H1 (cell line): ENCODE results near the gene RNFT2. TPM values are rescaled to one million over a fixed set of nuclear protein-coding genes. Genes with fewer than 3 reads are reported as not detected.

Experiments
- CTCF ChIA-PET: fragments of 300-600 bp; sonication (Branson Sonifier 250); formaldehyde crosslinking; loops from one replicate; lab custom pipeline; 2021; ENCODE audit not compliant: partially characterized antibody; lab: Charles Lee
- POLR2A ChIA-PET: fragments of 300-600 bp; sonication (Branson Sonifier 250); formaldehyde crosslinking; loops from one replicate; lab custom pipeline; 2021; ENCODE audit warnings: inconsistent platforms; ENCODE audit not compliant: partially characterized antibody; lab: Charles Lee
- DNase-seq, 2 experiments: peaks; one replicate each; pipeline versions ENCODE4 v3.0.0 to v3.0.0-alpha.2; 2010 to 2022; ENCODE audit warnings: low spot score in 2 of 2, low read depth in 1 of 2, mixed read lengths in 1 of 2
- FAIRE-seq: peaks from 2 replicates; lab custom pipeline; 2011; peaks lifted over from hg19 to GRCh38; lab: Jason Lieb, UNC
- H2AFZ ChIP-seq: 2 replicates; pipeline ENCODE4 v1.8.1; 2012; ENCODE audit warnings: low read length, inconsistent platforms
- H2AK5ac ChIP-seq: 2 replicates; pipeline ENCODE4 v1.6.1; 2013; ENCODE audit warnings: low read depth, low read length
- H2BK120ac ChIP-seq: replicated peaks from 2 replicates; pipeline ENCODE3; 2013; ENCODE audit warnings: low read depth, low read length, inconsistent platforms
- H2BK12ac ChIP-seq: 2 replicates; pipeline ENCODE4 v1.6.1; 2013; ENCODE audit warnings: low read depth, low read length
- H2BK15ac ChIP-seq: 2 replicates; pipeline ENCODE4 v1.6.1; 2013; ENCODE audit warnings: low read length
- H2BK20ac ChIP-seq: 2 replicates; pipeline ENCODE4 v1.6.1; 2013; ENCODE audit warnings: low read length
- H2BK5ac ChIP-seq: 2 replicates; pipeline ENCODE4 v1.6.1; 2013; ENCODE audit warnings: low read depth, low read length
- H3K14ac ChIP-seq: 2 replicates; pipeline ENCODE4 v1.6.1; 2013; ENCODE audit warnings: inconsistent platforms; ENCODE audit not compliant: insufficient read length
- H3K18ac ChIP-seq: 2 replicates; pipeline ENCODE4 v1.6.1; 2013; ENCODE audit warnings: low read length; ENCODE audit errors: extremely low read depth
- H3K23ac ChIP-seq: 2 replicates; pipeline ENCODE4 v1.6.1; 2013; ENCODE audit warnings: inconsistent platforms; ENCODE audit not compliant: insufficient read length
- H3K23me2 ChIP-seq: 2 replicates; pipeline ENCODE4 v1.6.1; 2013; ENCODE audit warnings: low read depth, low read length
- H3K27ac ChIP-seq: 2 replicates; pipeline ENCODE4 v1.6.1; 2011; ENCODE audit warnings: low read depth, low read length, inconsistent platforms
- H3K27me3 ChIP-seq, 4 experiments: replicated peaks in 1 of 4; 1 replicate in 1 of 4; 2 replicates in 3 of 4; pipeline versions ENCODE4 v1.6.1 to v1.8.1; 2011 to 2013; ENCODE audit warnings: low read length in 3 of 4, mild to moderate bottlenecking in 3 of 4, inconsistent platforms in 2 of 4, mixed read lengths in 2 of 4, moderate library complexity in 1 of 4; ENCODE audit not compliant: control insufficient read depth in 3 of 4, insufficient read depth in 3 of 4; ENCODE audit errors: extremely low read depth in 1 of 4
- H3K36me3 ChIP-seq, 4 experiments: 2 replicates each; pipeline versions ENCODE4 v1.6.1 to v1.8.1; 2011 to 2013; ENCODE audit warnings: mild to moderate bottlenecking in 4 of 4, low read length in 3 of 4, moderate library complexity in 2 of 4, control low read depth in 1 of 4, inconsistent platforms in 1 of 4; ENCODE audit not compliant: insufficient read depth in 4 of 4, control insufficient read depth in 2 of 4
- H3K4ac ChIP-seq: replicated peaks from 2 replicates; pipeline ENCODE3; 2013; ENCODE audit warnings: low read length, low read depth, mixed read lengths, inconsistent platforms; ENCODE audit not compliant: insufficient read length
- H3K4me1 ChIP-seq, 4 experiments: replicated peaks in 1 of 4; 1 replicate in 1 of 4; 2 replicates in 3 of 4; pipeline versions ENCODE4 v1.6.1 to v1.8.1; 2011 to 2013; ENCODE audit warnings: low read length in 3 of 4, inconsistent platforms in 2 of 4, mixed read lengths in 1 of 4; ENCODE audit not compliant: insufficient read depth in 4 of 4, control insufficient read depth in 3 of 4
- H3K4me2 ChIP-seq, 2 experiments: 2 replicates each; pipeline versions ENCODE4 v1.6.1 to v1.8.1; 2011 to 2013; ENCODE audit warnings: low read depth in 2 of 2, low read length in 2 of 2, control low read depth in 1 of 2, inconsistent platforms in 1 of 2, mild to moderate bottlenecking in 1 of 2; ENCODE audit not compliant: insufficient read depth in 1 of 2
- H3K4me3 ChIP-seq, 4 experiments: fragments of 200-600, 300-600 bp in 1 of 4; sonication (generic), shearing (Covaris generic), sonication (Bioruptor Twin) in 1 of 4; 2 replicates each; pipeline versions ENCODE4 v1.5.1 to v1.8.1; 2011 to 2016; ENCODE audit warnings: low read length in 4 of 4, low read depth in 3 of 4, control low read depth in 2 of 4, inconsistent platforms in 2 of 4, mild to moderate bottlenecking in 2 of 4, mixed read lengths in 1 of 4, moderate library complexity in 1 of 4; ENCODE audit not compliant: insufficient read depth in 2 of 4; ENCODE audit errors: extremely low read depth in 1 of 4
- H3K56ac ChIP-seq: replicated peaks from 2 replicates; pipeline ENCODE3; 2013; ENCODE audit warnings: low read depth, mild to moderate bottlenecking, mixed read lengths, low read length, inconsistent platforms; ENCODE audit not compliant: insufficient read length
- H3K79me1 ChIP-seq: 2 replicates; pipeline ENCODE4 v1.6.1; 2013; ENCODE audit warnings: low read depth, low read length, control low read depth
- H3K79me2 ChIP-seq, 2 experiments: 2 replicates each; pipeline versions ENCODE4 v1.6.1 to v1.8.1; 2012 to 2013; ENCODE audit warnings: low read length in 2 of 2, mild to moderate bottlenecking in 2 of 2, inconsistent platforms in 1 of 2; ENCODE audit not compliant: insufficient read depth in 2 of 2, control insufficient read depth in 1 of 2
- H3K9ac ChIP-seq, 4 experiments: replicated peaks in 1 of 4; 1 replicate in 1 of 4; 2 replicates in 3 of 4; pipeline versions ENCODE4 v1.6.1 to v1.8.1; 2011 to 2013; ENCODE audit warnings: low read depth in 3 of 4, low read length in 3 of 4, control low read depth in 2 of 4, mild to moderate bottlenecking in 2 of 4, moderate library complexity in 2 of 4, inconsistent platforms in 1 of 4; ENCODE audit errors: extremely low read depth in 1 of 4
- H3K9me3 ChIP-seq, 2 experiments: 2 replicates each; pipeline versions ENCODE4 v1.6.1 to v1.8.1; 2012 to 2013; ENCODE audit warnings: mild to moderate bottlenecking in 2 of 2, moderate library complexity in 2 of 2, control low read depth in 1 of 2, inconsistent platforms in 1 of 2, low read depth in 1 of 2, low read length in 1 of 2, mixed read lengths in 1 of 2; ENCODE audit not compliant: insufficient read depth in 2 of 2
- H4K20me1 ChIP-seq, 2 experiments: replicated peaks in 1 of 2; 2 replicates each; pipeline versions ENCODE3 to v1.8.1; 2011 to 2013; ENCODE audit warnings: inconsistent platforms in 2 of 2, low read length in 2 of 2, mild to moderate bottlenecking in 1 of 2; ENCODE audit not compliant: insufficient read depth in 2 of 2, control insufficient read depth in 1 of 2
- H4K5ac ChIP-seq: 2 replicates; pipeline ENCODE4 v1.6.1; 2013; ENCODE audit warnings: low read length, low read depth, mixed read lengths, inconsistent platforms; ENCODE audit not compliant: insufficient read length
- H4K8ac ChIP-seq: 2 replicates; pipeline ENCODE4 v1.8.0; 2013; ENCODE audit warnings: mild to moderate bottlenecking, moderate library complexity, low read length, inconsistent platforms; ENCODE audit not compliant: insufficient read depth; ENCODE audit errors: extremely low read depth
- H4K91ac ChIP-seq: replicated peaks from 2 replicates; pipeline ENCODE3; 2013; ENCODE audit warnings: low read length, mixed read lengths, inconsistent platforms; ENCODE audit not compliant: insufficient read length
- CBX8 ChIP-seq: fragments of 300-800, 300-1000 bp; sonication (generic); IDR thresholded peaks from 2 replicates; pipeline ENCODE4 v1.7.1; 2016; ENCODE audit warnings: low read depth, low read length, borderline replicate concordance
- NANOG ChIP-seq: IDR thresholded peaks from 2 replicates; pipeline ENCODE4 v1.6.1; 2011; ENCODE audit warnings: low read length, low read depth, mild to moderate bottlenecking, inconsistent platforms; ENCODE audit not compliant: insufficient read depth, poor library complexity, severe bottlenecking
- SP2 ChIP-seq: IDR thresholded peaks from 2 replicates; pipeline ENCODE4 v1.6.1; 2012; ENCODE audit warnings: mild to moderate bottlenecking, low read length, inconsistent platforms
- WGBS, 2 experiments: shearing (Covaris generic) in 1 of 2; methylation state at CpG; one replicate each; pipeline versions ENCODE4 v1.1.6 to v1.1.7; 2013 to 2015; ENCODE audit warnings: low lambda C conversion rate in 2 of 2, mixed read lengths in 2 of 2, inconsistent platforms in 1 of 2, low coverage in 1 of 2, missing lambda C conversion rate in 1 of 2; ENCODE audit not compliant: insufficient replicate concordance in 2 of 2, insufficient coverage in 1 of 2, insufficient read length in 1 of 2; ENCODE audit errors: extremely low coverage in 1 of 2, missing lambda C conversion rate in 1 of 2; 5-methylcytosine and 5-hydroxymethylcytosine counted together
- polyA plus RNA-seq, 7 experiments: library from polyadenylated mRNA; depleted of rRNA in 3 of 7; stranded (reverse) in 5 of 7; unstranded in 2 of 7; fragments of >200 nt in 5 of 7; fragments of 200-250 nt in 2 of 7; gene quantifications; 1 replicate in 5 of 7; 2 replicates in 1 of 7; 4 replicates in 1 of 7; pipeline versions ENCODE4 v1.2.1 to v1.2.3, GENCODE V29; 2011 to 2013; ENCODE audit warnings: missing spikeins in 2 of 7, mixed read lengths in 2 of 7
- total RNA-seq: library from RNA; stranded (reverse); fragmentation: NEBNext Ultra II Directional; extraction: Animal tissue kit (Norgen Biotek cat#: 25700); gene quantifications from 2 replicates; pipeline ENCODE4 v1.2.1, GENCODE V29; 2021

Gene RNFT2
- total and polyA plus RNA-seq, 2 of the 8 experiments (the other 6 are each of a cell fraction or from before 2014, with no cell fraction given) = 14.2 to 33.1 TPM

- H3K27ac ChIP-seq = no peak overlapping the region
- H2BK20ac ChIP-seq = no peak overlapping the region
- DNase-seq (no peak), FAIRE-seq (no peak)
- no peak overlapping the region for H2BK15ac ChIP-seq
- H4K8ac ChIP-seq = no peak overlapping the region
- H3K23me2 ChIP-seq = no peaks in the 10 kb centered on the region
- no peak overlapping the region for H4K5ac ChIP-seq
- no peak overlapping the region for H4K91ac ChIP-seq
- H3K27me3 ChIP-seq = no peaks in the 10 kb centered on the region
- H3K79me2 ChIP-seq = no peaks in the 10 kb centered on the region
- POLR2A ChIA-PET = no interaction called here
- no peak overlapping the region for H3K23ac ChIP-seq
- no peak overlapping the region for H2BK12ac ChIP-seq
- H3K4me2 ChIP-seq = no peak overlapping the region
- H3K36me3 ChIP-seq = peaks cover under 1 to 3% (median 2%) of the 10 kb centered on the region in 4 experiments; a peak in 6 of 8 replicates
- no peak overlapping the region for H3K18ac ChIP-seq
- no peak overlapping the region for H3K4me3 ChIP-seq
- H2BK120ac ChIP-seq = no peak overlapping the region
- H3K56ac ChIP-seq = no peak overlapping the region
- no peak overlapping the region for H2AK5ac ChIP-seq
- CTCF ChIA-PET = interaction anchor here (0.6 to 4.0 kb wide), 3 partner anchors 12 to 111 kb away, joined by 3 to 26 read pairs (median 3); no protein-coding TSS in a partner anchor
- peaks cover 0 to 1% of the 10 kb centered on the region in 2 experiments for H4K20me1 ChIP-seq
- TF ChIP-seq CBX8 (no peak), SP2 (no peak), NANOG (no peak)
- no peaks in the 10 kb centered on the region for H3K4me1 ChIP-seq
- H2BK5ac ChIP-seq = no peak overlapping the region
- 85% methylated on average over 8 of the region's 8 CpGs; no CpG with 5 or more reads in 1 of the 2 experiments for WGBS, 2 experiments
- no peaks in the 10 kb centered on the region for H3K79me1 ChIP-seq
- H3K4ac ChIP-seq = no peak overlapping the region
- H3K9me3 ChIP-seq = no peaks in the 10 kb centered on the region
- H2AFZ ChIP-seq = no peak overlapping the region
- no peak overlapping the region for H3K14ac ChIP-seq
- no peak overlapping the region; a peak in 1 of 7 replicates for H3K9ac ChIP-seq
These were observed 33.5 kb downstream of the RNFT2 start for GRCh38 chr12:116771651-116772050.
